Prostate gland (tissue), 2 donors: ENCODE data around the gene AP1M1. TPM values are rescaled to one million over a fixed set of nuclear protein-coding genes. Genes with fewer than 3 reads are reported as not detected.

ENCODE experiments used
- DNase-seq: peaks from one replicate; pipeline ENCODE4 v3.0.0-alpha.2; 2019; ENCODE audit warnings: low spot score
- H3K27ac ChIP-seq, 2 donors: fragments of 200-600 bp; sonication (generic); 2 replicates each; pipeline ENCODE4 v1.5.1; 2017 to 2019
- H3K27me3 ChIP-seq: fragments of 200-600 bp; sonication (generic); replicated peaks from 2 replicates; pipeline ENCODE4 v1.5.1; 2019; ENCODE audit not compliant: insufficient read depth
- H3K36me3 ChIP-seq, 2 donors: fragments of 200-600 bp; sonication (generic); 1 replicate in 1 of 2; 2 replicates in 1 of 2; pipeline versions ENCODE4 v1.5.1 to v1.8.1; 2017 to 2019
- H3K4me1 ChIP-seq: fragments of 200-600 bp; sonication (generic); replicated peaks from 2 replicates; pipeline ENCODE4 v1.5.1; 2019
- H3K4me3 ChIP-seq, 2 donors: fragments of 200-600 bp; sonication (generic); 2 replicates each; pipeline ENCODE4 v1.5.1; 2017 to 2019
- H3K9me3 ChIP-seq: fragments of 200-600 bp; sonication (generic); 2 replicates; pipeline ENCODE4 v1.5.1; 2017
- CTCF ChIP-seq, 4 experiments: fragments of 200-600 bp in 2 of 4; fragments of 450-650 bp in 2 of 4; sonication (generic) in 2 of 4; IDR thresholded peaks; 1 replicate in 3 of 4; 2 replicates in 1 of 4; pipeline ENCODE4 v1.5.1; 2016 to 2019; ENCODE audit warnings: antibody characterized with exemption in 4 of 4, mild to moderate bottlenecking in 2 of 4, moderate library complexity in 2 of 4
- POLR2A ChIP-seq: fragments of 450-650 bp; IDR thresholded peaks from one replicate; pipeline ENCODE4 v1.6.1; 2016; ENCODE audit warnings: antibody characterized with exemption, mild to moderate bottlenecking
- POLR2AphosphoS5 ChIP-seq: sonication (generic); formaldehyde crosslinking; IDR thresholded peaks from one replicate; pipeline ENCODE4 v1.6.1; 2017; ENCODE audit warnings: antibody characterized with exemption
- WGBS: methylation state at CpG from one replicate; pipeline ENCODE4 v1.1.5; 2018; 5-methylcytosine and 5-hydroxymethylcytosine counted together
- intact Hi-C: fragments of 100-400 bp; cut with DNase I; formaldehyde crosslinking; loops from one replicate; pipeline ENCODE4 v1.14.2; 2022
- total RNA-seq, 2 donors: library from RNA; depleted of rRNA; stranded (reverse); fragments of >200 nt; gene quantifications; one replicate each; pipeline ENCODE4 v1.1.0, GENCODE V29; 2016

AP1M1 gene
- total RNA-seq, 2 donors from 2014 or later, result 45.9 to 130 TPM

- 67% methylated on average over 14 of the region's 14 CpGs for WGBS
- no peaks in the 10 kb centered on the region for H3K27me3 ChIP-seq
- no peaks in the 10 kb centered on the region for H3K4me1 ChIP-seq
- no peaks in the 10 kb centered on the region for H3K9me3 ChIP-seq
- TF ChIP-seq POLR2A (no peak), POLR2AphosphoS5 (no peak), CTCF (IDR thresholded peaks at IDR 0.05) (no peak)
- no peak overlapping the region for H3K4me3 ChIP-seq
- H3K36me3 ChIP-seq, result no peaks in the 10 kb centered on the region
- intact Hi-C loops, result no loop called here
- H3K27ac ChIP-seq, result no peak overlapping the region
- no peak for DNase-seq
These were observed 65.5 kb downstream of the AP1M1 start for GRCh38 chr19:16263141-16263761.

GRCh38 chr19:16265205-16265604 is 67.5 kb downstream of the AP1M1 start:
- WGBS, result 98% methylated on average over 3 of the region's 3 CpGs
- intact Hi-C loops, result no loop called here
- H3K27ac ChIP-seq, result no peak overlapping the region

GRCh38 chr19:16265890-16266585 is 68.3 kb downstream of the AP1M1 start:
- WGBS, result 94% methylated on average over 14 of the region's 14 CpGs
- Histone ChIP-seq H3K9me3 (no peaks in the 10 kb centered on the region), H3K27ac (no peak overlapping the region)

More at GRCh38 chr19:16265205-16265604, 67.5 kb downstream of the AP1M1 start:
- no peak for DNase-seq
- Histone ChIP-seq H3K4me3 (no peak overlapping the region), H3K36me3 (no peaks in the 10 kb centered on the region), H3K9me3 (no peaks in the 10 kb centered on the region), H3K27me3 (no peaks in the 10 kb centered on the region), H3K4me1 (no peaks in the 10 kb centered on the region)
- no peak for TF ChIP-seq CTCF (IDR thresholded peaks at IDR 0.05)
- no peak for TF ChIP-seq POLR2AphosphoS5
- TF ChIP-seq POLR2A, result no peak

GRCh38 chr19:16266586-16266942 is 68.9 kb downstream of the AP1M1 start:
- H3K36me3 ChIP-seq, result no peaks in the 10 kb centered on the region
- no peak for DNase-seq
- no peak for TF ChIP-seq CTCF (IDR thresholded peaks at IDR 0.05)
- intact Hi-C loops, result no loop called here
- no peak overlapping the region for H3K4me3 ChIP-seq
- 50% methylated on average over 14 of the region's 14 CpGs for WGBS
- H3K4me1 ChIP-seq, result no peaks in the 10 kb centered on the region
- H3K27ac ChIP-seq, result no peak overlapping the region
- no peaks in the 10 kb centered on the region for H3K27me3 ChIP-seq
- H3K9me3 ChIP-seq, result no peaks in the 10 kb centered on the region

More at GRCh38 chr19:16265890-16266585, 68.3 kb downstream of the AP1M1 start:
- intact Hi-C loops, result no loop called here
- DNase-seq, result no peak
- Histone ChIP-seq H3K4me1 (no peaks in the 10 kb centered on the region), H3K4me3 (no peak overlapping the region), H3K36me3 (no peaks in the 10 kb centered on the region), H3K27me3 (no peaks in the 10 kb centered on the region)
- TF ChIP-seq POLR2A (no peak), POLR2AphosphoS5 (no peak), CTCF (IDR thresholded peaks at IDR 0.05) (no peak)
